ENCODE measurements around the gene ETFBKMT.
A peak's percentile ranks its signal among the peaks of the same experiment; 100 is the strongest.

Gene ETFBKMT

GRCh38 chr12:31659087-31659942, at the start of gene ETFBKMT:
Gene ETFBKMT (plus strand): TSS chr12:31659688. CDS start chr12:31661954, 2,266 bp downstream.
- Histone ChIP-seq H3K9me3 (ENCODE audit: control insufficient read depth, insufficient read depth, low read length) (no peaks in the 10 kb centered on the region), H3K27me3 (ENCODE audit: control insufficient read depth, insufficient read depth, low read length) (no peaks in the 10 kb centered on the region), H3K36me3 (ENCODE audit: control insufficient read depth, insufficient read depth, low read length) (no peaks in the 10 kb centered on the region), H3K9ac (ENCODE audit: low read depth, low read length) (peak within 1 kb of the TSS; percentile 50), H3K4me3 (ENCODE audit: low read depth, low read length) (peak within 1 kb of the TSS; percentile 68), H3K4me1 (ENCODE audit: control insufficient read depth, insufficient read depth, low read length) (peaks cover 2% of the 10 kb centered on the region)

- Histone ChIP-seq H3K27me3 (ENCODE audit: control insufficient read depth, insufficient read depth, low read length) (no peaks in the 10 kb centered on the region), H3K9me3 (ENCODE audit: control insufficient read depth, insufficient read depth, low read length) (no peaks in the 10 kb centered on the region), H3K4me1 (ENCODE audit: control insufficient read depth, insufficient read depth, low read length) (no peaks in the 10 kb centered on the region), H3K4me3 (ENCODE audit: low read depth, low read length) (no peak overlapping the region), H3K9ac (ENCODE audit: low read depth, low read length) (no peak overlapping the region), H3K36me3 (ENCODE audit: control insufficient read depth, insufficient read depth, low read length) (no peaks in the 10 kb centered on the region)
Observed at GRCh38 chr12:31612819-31613218, 46.7 kb upstream of the ETFBKMT start.

GRCh38 chr12:31618228-31619025, 41.1 kb upstream of the ETFBKMT start:
- H3K27me3 ChIP-seq (ENCODE audit: control insufficient read depth, insufficient read depth, low read length) = no peaks in the 10 kb centered on the region
- H3K4me1 ChIP-seq (ENCODE audit: control insufficient read depth, insufficient read depth, low read length) = no peaks in the 10 kb centered on the region
- no peaks in the 10 kb centered on the region for H3K36me3 ChIP-seq (ENCODE audit: control insufficient read depth, insufficient read depth, low read length)
- H3K9ac ChIP-seq (ENCODE audit: low read depth, low read length) = no peak overlapping the region
- H3K9me3 ChIP-seq (ENCODE audit: control insufficient read depth, insufficient read depth, low read length) = no peaks in the 10 kb centered on the region
- no peak overlapping the region for H3K4me3 ChIP-seq (ENCODE audit: low read depth, low read length)

GRCh38 chr12:31620311-31620710, 39.2 kb upstream of the ETFBKMT start:
- Histone ChIP-seq H3K4me3 (ENCODE audit: low read depth, low read length) (no peak overlapping the region), H3K4me1 (ENCODE audit: control insufficient read depth, insufficient read depth, low read length) (no peaks in the 10 kb centered on the region), H3K27me3 (ENCODE audit: control insufficient read depth, insufficient read depth, low read length) (no peaks in the 10 kb centered on the region), H3K9me3 (ENCODE audit: control insufficient read depth, insufficient read depth, low read length) (no peaks in the 10 kb centered on the region), H3K9ac (ENCODE audit: low read depth, low read length) (no peak overlapping the region), H3K36me3 (ENCODE audit: control insufficient read depth, insufficient read depth, low read length) (no peaks in the 10 kb centered on the region)

GRCh38 chr12:31622038-31622437, 37.5 kb upstream of the ETFBKMT start:
- no peaks in the 10 kb centered on the region for H3K36me3 ChIP-seq (ENCODE audit: control insufficient read depth, insufficient read depth, low read length)
- H3K4me3 ChIP-seq (ENCODE audit: low read depth, low read length) = no peak overlapping the region
- H3K4me1 ChIP-seq (ENCODE audit: control insufficient read depth, insufficient read depth, low read length) = no peaks in the 10 kb centered on the region
- no peak overlapping the region for H3K9ac ChIP-seq (ENCODE audit: low read depth, low read length)
- H3K27me3 ChIP-seq (ENCODE audit: control insufficient read depth, insufficient read depth, low read length) = no peaks in the 10 kb centered on the region
- H3K9me3 ChIP-seq (ENCODE audit: control insufficient read depth, insufficient read depth, low read length) = no peaks in the 10 kb centered on the region

- H3K4me3 ChIP-seq (ENCODE audit: low read depth, low read length) = no peak overlapping the region
- H3K27me3 ChIP-seq (ENCODE audit: control insufficient read depth, insufficient read depth, low read length) = no peaks in the 10 kb centered on the region
- no peak overlapping the region for H3K9ac ChIP-seq (ENCODE audit: low read depth, low read length)
- H3K36me3 ChIP-seq (ENCODE audit: control insufficient read depth, insufficient read depth, low read length) = no peaks in the 10 kb centered on the region
- no peaks in the 10 kb centered on the region for H3K9me3 ChIP-seq (ENCODE audit: control insufficient read depth, insufficient read depth, low read length)
- H3K4me1 ChIP-seq (ENCODE audit: control insufficient read depth, insufficient read depth, low read length) = no peaks in the 10 kb centered on the region
Observed at GRCh38 chr12:31626270-31626995, 33.1 kb upstream of the ETFBKMT start.

GRCh38 chr12:31627456-31628054, 31.9 kb upstream of the ETFBKMT start:
- Histone ChIP-seq H3K27me3 (ENCODE audit: control insufficient read depth, insufficient read depth, low read length) (no peaks in the 10 kb centered on the region), H3K4me3 (ENCODE audit: low read depth, low read length) (no peak overlapping the region), H3K9ac (ENCODE audit: low read depth, low read length) (no peak overlapping the region), H3K4me1 (ENCODE audit: control insufficient read depth, insufficient read depth, low read length) (no peaks in the 10 kb centered on the region), H3K36me3 (ENCODE audit: control insufficient read depth, insufficient read depth, low read length) (no peaks in the 10 kb centered on the region), H3K9me3 (ENCODE audit: control insufficient read depth, insufficient read depth, low read length) (no peaks in the 10 kb centered on the region)

GRCh38 chr12:31629756-31630732, 29.4 kb upstream of the ETFBKMT start:
- H3K4me1 ChIP-seq (ENCODE audit: control insufficient read depth, insufficient read depth, low read length) = no peaks in the 10 kb centered on the region
- no peaks in the 10 kb centered on the region for H3K9me3 ChIP-seq (ENCODE audit: control insufficient read depth, insufficient read depth, low read length)
- no peaks in the 10 kb centered on the region for H3K27me3 ChIP-seq (ENCODE audit: control insufficient read depth, insufficient read depth, low read length)
- no peaks in the 10 kb centered on the region for H3K36me3 ChIP-seq (ENCODE audit: control insufficient read depth, insufficient read depth, low read length)
- no peak overlapping the region for H3K4me3 ChIP-seq (ENCODE audit: low read depth, low read length)
- no peak overlapping the region for H3K9ac ChIP-seq (ENCODE audit: low read depth, low read length)

- no peak overlapping the region for H3K9ac ChIP-seq (ENCODE audit: low read depth, low read length)
- H3K4me3 ChIP-seq (ENCODE audit: low read depth, low read length) = no peak overlapping the region
- H3K9me3 ChIP-seq (ENCODE audit: control insufficient read depth, insufficient read depth, low read length) = no peaks in the 10 kb centered on the region
- no peaks in the 10 kb centered on the region for H3K4me1 ChIP-seq (ENCODE audit: control insufficient read depth, insufficient read depth, low read length)
- H3K36me3 ChIP-seq (ENCODE audit: control insufficient read depth, insufficient read depth, low read length) = no peaks in the 10 kb centered on the region
- no peaks in the 10 kb centered on the region for H3K27me3 ChIP-seq (ENCODE audit: control insufficient read depth, insufficient read depth, low read length)
Observed at GRCh38 chr12:31631023-31631724, 28.3 kb upstream of the ETFBKMT start.

GRCh38 chr12:31631809-31632208, 27.7 kb upstream of the ETFBKMT start:
- H3K36me3 ChIP-seq (ENCODE audit: control insufficient read depth, insufficient read depth, low read length) = no peaks in the 10 kb centered on the region
- no peaks in the 10 kb centered on the region for H3K4me1 ChIP-seq (ENCODE audit: control insufficient read depth, insufficient read depth, low read length)
- no peaks in the 10 kb centered on the region for H3K9me3 ChIP-seq (ENCODE audit: control insufficient read depth, insufficient read depth, low read length)
- no peaks in the 10 kb centered on the region for H3K27me3 ChIP-seq (ENCODE audit: control insufficient read depth, insufficient read depth, low read length)
- no peak overlapping the region for H3K9ac ChIP-seq (ENCODE audit: low read depth, low read length)
- no peak overlapping the region for H3K4me3 ChIP-seq (ENCODE audit: low read depth, low read length)
